Activated B cell treated with CpG ODN at 0.5 μM for 24 hours (primary cell): ENCODE data around the gene C14orf180. TPM values are rescaled to one million over a fixed set of nuclear protein-coding genes. Genes with fewer than 3 reads are reported as not detected.

Experiments used
- ATAC-seq: fragments of 200-7000 bp; cut with Tn5 transposase; one replicate; pipeline ENCODE4 v1.10.0; 2021; ENCODE audit warnings: low read depth, mild to moderate bottlenecking, moderate library complexity
- CTCF ChIA-PET: fragments of 350-600 bp; sonication (Branson Sonifier 250); formaldehyde crosslinking; loops from one replicate; lab custom pipeline; 2021; ENCODE audit warnings: antibody characterized with exemption; lab: Charles Lee
- POLR2A ChIA-PET: fragments of 350-600 bp; sonication (Branson Sonifier 250); formaldehyde crosslinking; loops from one replicate; lab custom pipeline; 2021; ENCODE audit warnings: antibody characterized with exemption; lab: Charles Lee
- DNase-seq: peaks from one replicate; pipeline ENCODE4 v3.0.0; 2022
- H3K27ac Mint-ChIP-seq: one replicate; pipeline ENCODE4 v1.8.0; 2020; ENCODE audit warnings: mixed read lengths
- H3K27me3 Mint-ChIP-seq: one replicate; pipeline ENCODE4 v1.8.0; 2021; ENCODE audit warnings: mixed read lengths
- H3K36me3 Mint-ChIP-seq: one replicate; pipeline ENCODE4 v1.8.0; 2021; ENCODE audit warnings: low read depth, mixed read lengths
- H3K4me1 Mint-ChIP-seq: one replicate; pipeline ENCODE4 v1.8.0; 2021; ENCODE audit warnings: mixed read lengths
- H3K4me3 Mint-ChIP-seq: one replicate; pipeline ENCODE4 v1.8.0; 2020; ENCODE audit warnings: mild to moderate bottlenecking, mixed read lengths
- H3K9me3 Mint-ChIP-seq: one replicate; pipeline ENCODE4 v1.8.0; 2020; ENCODE audit warnings: mixed read lengths
- intact Hi-C: fragments of 100-400 bp; cut with micrococcal nuclease; formaldehyde crosslinking; loops from one replicate; pipeline ENCODE4 v1.15.1; 2024
- total RNA-seq: library from RNA; stranded (reverse); gene quantifications from 2 replicates; pipeline ENCODE4 v1.2.3, GENCODE V29; 2022
- TF ChIP-seq, protein P1 (sequence below): fragments of 200-600 bp; IDR thresholded peaks from one replicate; pipeline ENCODE4 v1.8.0; 2022; ENCODE audit warnings: antibody characterized with exemption, mild to moderate bottlenecking

Gene C14orf180
- total RNA-seq, 1 donor from 2014 or later, result not detected

DNA sequence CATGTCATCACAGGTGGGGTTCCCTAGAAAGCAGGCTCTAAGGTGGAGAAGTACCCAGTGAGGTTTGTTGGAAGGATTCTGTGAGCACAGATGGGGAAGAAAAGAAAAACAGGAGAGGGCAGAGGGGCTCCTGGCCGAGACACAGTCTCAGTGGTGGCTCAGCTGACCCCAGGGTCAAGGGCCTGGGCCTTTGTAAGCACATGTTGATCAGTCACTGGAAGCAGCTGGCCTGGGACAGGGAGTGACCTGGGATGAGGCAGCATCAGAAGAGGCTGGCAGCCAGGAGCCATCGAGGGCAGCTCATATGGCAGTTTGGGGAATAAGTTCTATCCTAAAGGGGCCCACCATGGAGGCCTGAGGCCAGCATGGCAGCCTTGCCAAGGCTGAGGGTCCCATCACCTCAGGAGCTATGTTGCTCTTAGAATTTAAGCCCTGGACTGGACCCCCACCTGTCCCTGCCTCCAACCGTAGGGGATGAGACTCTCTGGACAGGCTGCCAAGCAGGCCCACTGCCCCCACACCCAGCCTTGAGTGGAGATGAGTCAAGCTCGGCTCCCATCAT is 31.3 kb downstream of the C14orf180 start:
- ATAC-seq (no peak), DNase-seq (no peak)
- H3K4me3 Mint-ChIP-seq, result no peak overlapping the region
- intact Hi-C loops, result no loop called here
- TF ChIP-seq, protein P1, sequence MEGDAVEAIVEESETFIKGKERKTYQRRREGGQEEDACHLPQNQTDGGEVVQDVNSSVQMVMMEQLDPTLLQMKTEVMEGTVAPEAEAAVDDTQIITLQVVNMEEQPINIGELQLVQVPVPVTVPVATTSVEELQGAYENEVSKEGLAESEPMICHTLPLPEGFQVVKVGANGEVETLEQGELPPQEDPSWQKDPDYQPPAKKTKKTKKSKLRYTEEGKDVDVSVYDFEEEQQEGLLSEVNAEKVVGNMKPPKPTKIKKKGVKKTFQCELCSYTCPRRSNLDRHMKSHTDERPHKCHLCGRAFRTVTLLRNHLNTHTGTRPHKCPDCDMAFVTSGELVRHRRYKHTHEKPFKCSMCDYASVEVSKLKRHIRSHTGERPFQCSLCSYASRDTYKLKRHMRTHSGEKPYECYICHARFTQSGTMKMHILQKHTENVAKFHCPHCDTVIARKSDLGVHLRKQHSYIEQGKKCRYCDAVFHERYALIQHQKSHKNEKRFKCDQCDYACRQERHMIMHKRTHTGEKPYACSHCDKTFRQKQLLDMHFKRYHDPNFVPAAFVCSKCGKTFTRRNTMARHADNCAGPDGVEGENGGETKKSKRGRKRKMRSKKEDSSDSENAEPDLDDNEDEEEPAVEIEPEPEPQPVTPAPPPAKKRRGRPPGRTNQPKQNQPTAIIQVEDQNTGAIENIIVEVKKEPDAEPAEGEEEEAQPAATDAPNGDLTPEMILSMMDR, result no peak
- H3K9me3 Mint-ChIP-seq, result peaks cover 6% of the 10 kb centered on the region
- no peak overlapping the region for H3K27ac Mint-ChIP-seq
- CTCF ChIA-PET, result no interaction called here
- no peaks in the 10 kb centered on the region for H3K4me1 Mint-ChIP-seq
- H3K36me3 Mint-ChIP-seq, result no peaks in the 10 kb centered on the region
- POLR2A ChIA-PET, result no interaction called here
- H3K27me3 Mint-ChIP-seq, result peaks cover 31% of the 10 kb centered on the region

DNA sequence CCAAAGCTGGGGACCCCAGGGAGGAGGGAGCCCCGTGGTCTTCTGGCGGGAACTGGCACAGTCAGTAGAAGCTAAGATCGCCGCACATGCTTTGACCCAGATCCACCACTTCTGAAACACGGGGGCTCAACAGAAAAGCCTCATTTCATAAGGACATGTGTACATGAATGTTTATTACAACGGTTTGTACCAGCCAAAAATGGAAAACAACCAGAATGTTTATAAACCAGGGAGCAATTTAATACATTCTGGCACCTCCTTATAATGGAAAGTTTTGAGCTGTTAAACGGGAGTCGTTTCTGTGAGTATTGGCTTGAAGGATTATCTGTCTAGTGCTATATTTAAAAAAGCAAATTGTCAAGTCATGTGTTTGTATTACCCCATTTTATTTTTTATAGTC is 32.3 kb downstream of the C14orf180 start:
- ATAC-seq (no peak), DNase-seq (no peak)
- Mint-ChIP-seq H3K9me3 (peaks cover 6% of the 10 kb centered on the region), H3K36me3 (no peaks in the 10 kb centered on the region), H3K27me3 (peaks cover 30% of the 10 kb centered on the region), H3K4me3 (no peak overlapping the region), H3K27ac (no peak overlapping the region), H3K4me1 (no peaks in the 10 kb centered on the region)
- ChIA-PET CTCF (no interaction called here), POLR2A (no interaction called here)
- TF ChIP-seq, protein P1, result no peak
- intact Hi-C loops, result no loop called here

DNA sequence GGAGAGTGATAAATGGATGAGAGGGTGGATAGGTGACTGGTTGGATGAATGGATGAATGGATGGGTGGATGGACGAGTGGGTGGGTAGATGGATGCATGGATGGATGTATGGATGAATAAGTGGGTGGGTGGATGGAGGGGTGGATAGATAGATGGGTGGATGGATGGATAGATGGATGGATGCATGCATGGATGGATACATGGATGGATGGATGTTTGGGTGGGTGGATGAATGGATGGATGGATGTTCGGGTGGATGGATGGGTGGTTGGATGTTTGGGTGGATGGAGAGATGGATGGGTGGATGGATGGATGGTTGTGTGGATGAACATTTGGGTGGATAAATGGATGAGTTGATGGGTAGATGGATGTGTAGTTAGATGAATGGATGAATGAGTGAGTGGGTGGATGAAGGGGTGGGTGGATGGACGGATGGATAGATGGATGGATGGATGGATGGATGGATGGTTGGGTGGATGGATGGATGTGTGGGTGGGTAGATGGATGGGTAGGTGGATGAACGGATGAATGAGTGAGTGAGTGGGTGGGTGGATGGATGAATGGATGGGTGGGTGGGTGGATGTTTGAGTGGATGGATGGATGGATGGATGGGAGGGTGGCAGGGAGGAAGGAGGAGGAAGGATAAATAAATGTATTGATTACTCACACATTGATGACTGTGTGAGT is 34.7 kb downstream of the C14orf180 start:
- Mint-ChIP-seq H3K36me3 (no peaks in the 10 kb centered on the region), H3K9me3 (no peaks in the 10 kb centered on the region), H3K27ac (no peak overlapping the region), H3K27me3 (peaks cover 29% of the 10 kb centered on the region), H3K4me1 (peaks cover 3% of the 10 kb centered on the region), H3K4me3 (no peak overlapping the region)
- ATAC-seq (no peak), DNase-seq (no peak)
- TF ChIP-seq, protein P1, result no peak
- ChIA-PET CTCF (no interaction called here), POLR2A (no interaction called here)
- intact Hi-C loops, result no loop called here

DNA sequence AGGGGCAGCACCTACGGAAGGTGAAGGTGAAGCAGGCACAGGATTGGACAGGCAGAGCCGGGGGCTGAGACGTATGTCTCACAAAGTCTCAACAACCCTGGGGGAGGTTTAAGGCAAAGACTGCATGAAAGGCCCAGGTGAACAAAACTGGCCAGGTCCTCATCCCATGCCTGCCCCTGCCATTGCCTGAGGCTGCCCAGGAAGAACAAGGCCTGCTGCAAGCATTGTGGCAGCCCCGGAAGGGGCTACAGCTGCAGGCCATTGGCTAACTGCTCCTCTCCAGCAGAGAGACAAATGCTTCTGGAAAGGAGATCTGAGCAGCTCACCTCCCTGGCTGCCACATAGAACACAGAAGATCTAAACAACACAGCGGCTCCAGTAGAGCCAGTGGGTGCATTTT is 45.4 kb downstream of the C14orf180 start:
- Mint-ChIP-seq H3K27ac (no peak overlapping the region), H3K4me1 (no peaks in the 10 kb centered on the region), H3K9me3 (peaks cover 22% of the 10 kb centered on the region), H3K27me3 (peaks cover 32% of the 10 kb centered on the region), H3K4me3 (no peak overlapping the region), H3K36me3 (peaks cover 2% of the 10 kb centered on the region)
- ChIA-PET CTCF (no interaction called here), POLR2A (no interaction called here)
- TF ChIP-seq, protein P1, result no peak
- ATAC-seq, result no peak
- no peak for DNase-seq
- intact Hi-C loops, result no loop called here

DNA sequence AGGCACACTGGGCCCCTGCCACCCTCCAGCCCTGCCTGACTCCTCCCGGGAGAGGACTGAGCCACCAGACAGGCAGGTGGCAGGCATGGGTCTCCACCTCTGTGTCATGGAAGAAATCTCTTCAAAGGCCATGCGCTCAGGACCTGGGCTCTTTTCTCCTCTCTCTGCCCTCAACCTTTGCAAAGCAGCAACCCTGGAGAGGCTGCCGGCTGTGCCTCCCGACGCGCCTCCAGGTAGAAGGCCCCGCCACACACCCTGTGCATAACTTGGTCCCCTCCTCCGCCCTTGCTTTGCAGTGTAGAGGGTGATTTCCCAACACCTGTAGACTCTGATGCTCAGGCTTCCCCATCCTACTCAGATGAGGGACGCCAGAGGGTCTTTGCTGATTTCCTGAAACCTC is 53.2 kb downstream of the C14orf180 start:
- H3K27me3 Mint-ChIP-seq, result peaks cover 9% of the 10 kb centered on the region
- H3K9me3 Mint-ChIP-seq, result peaks cover 6% of the 10 kb centered on the region
- DNase-seq (no peak), ATAC-seq (no peak)
- peaks cover under 1% of the 10 kb centered on the region for H3K36me3 Mint-ChIP-seq
- ChIA-PET POLR2A (no interaction called here), CTCF (no interaction called here)
- intact Hi-C loops, result no loop called here
- no peak overlapping the region for H3K4me3 Mint-ChIP-seq
- H3K27ac Mint-ChIP-seq, result no peak overlapping the region
- TF ChIP-seq, protein P1, result no peak
- no peaks in the 10 kb centered on the region for H3K4me1 Mint-ChIP-seq
